NCI-H345 treated with DMSO at 0.1 percent for 48 hours (cell line): ENCODE measurements around the gene ATRIP.

Source experiments
- DNase-seq: peaks from one replicate; lab custom pipeline; 2025; ENCODE audit not compliant: unreplicated experiment; lab: John Stamatoyannopoulos, UW

Gene ATRIP

GRCh38 chr3:48501196-48501595 lies 54.7 kb downstream of the ATRIP start:
- no peak for DNase-seq

GRCh38 chr3:48502121-48502520 lies 55.6 kb downstream of the ATRIP start:
- no peak for DNase-seq

GRCh38 chr3:48502728-48503168 lies 56.2 kb downstream of the ATRIP start:
- no peak for DNase-seq

- DNase-seq = no peak
These were observed 57.0 kb downstream of the ATRIP start for GRCh38 chr3:48503401-48504050.

GRCh38 chr3:48504051-48504946 lies 57.8 kb downstream of the ATRIP start, which contains the start of gene SHISA5:
TSS of gene SHISA5 (minus strand) at chr3:48504174. CDS start at chr3:48504094, 80 bp downstream.
- no peak for DNase-seq

- no peak for DNase-seq
These were observed 58.6 kb downstream of the ATRIP start for GRCh38 chr3:48505146-48505545.

- DNase-seq = no peak
These were observed 59.5 kb downstream of the ATRIP start for GRCh38 chr3:48505968-48506504.

- peak; percentile 11 for DNase-seq
These were observed 60.9 kb downstream of the ATRIP start for GRCh38 chr3:48507256-48508061.

GRCh38 chr3:48511551-48511950 lies 65.0 kb downstream of the ATRIP start:
- DNase-seq = no peak

- DNase-seq = no peak
These were observed 68.1 kb downstream of the ATRIP start for GRCh38 chr3:48514431-48515227.
